AG04450 (cell line): ENCODE data around the gene NBAS. TPM values are rescaled to one million over a fixed set of nuclear protein-coding genes. Genes with fewer than 3 reads are reported as not detected.

Experiments
- CTCF ChIA-PET: fragments of 300-600, 350-600 bp; formaldehyde crosslinking; extraction: SDS; loops from one replicate; lab custom pipeline; 2022; ENCODE audit warnings: antibody characterized with exemption, inconsistent platforms; lab: Charles Lee
- POLR2A ChIA-PET: fragments of 350-600 bp; formaldehyde crosslinking; extraction: SDS; loops from one replicate; lab custom pipeline; 2021; ENCODE audit warnings: antibody characterized with exemption, inconsistent platforms; lab: Yijun Ruan, JAX
- DNase-seq: peaks from one replicate; pipeline ENCODE4 v3.0.0-alpha.2; 2011; ENCODE audit warnings: low read depth, low spot score
- H3K27ac ChIP-seq: one replicate; pipeline ENCODE4 v1.5.1; 2012; ENCODE audit warnings: low read depth, low read length, control low read depth
- H3K27me3 ChIP-seq: one replicate; pipeline ENCODE4 v1.6.0; 2012; ENCODE audit warnings: low read length; ENCODE audit not compliant: control insufficient read depth, insufficient read depth
- H3K4me3 ChIP-seq: 2 replicates; pipeline ENCODE4 v1.5.1; 2011; ENCODE audit warnings: mild to moderate bottlenecking, low read depth, low read length, control low read depth
- H3K9me3 ChIP-seq: 2 replicates; pipeline ENCODE4 v1.5.1; 2012; ENCODE audit warnings: low read length; ENCODE audit not compliant: control insufficient read depth, insufficient read depth
- CTCF ChIP-seq: IDR thresholded peaks from 2 replicates; pipeline ENCODE4 v1.5.1; 2011; ENCODE audit warnings: low read depth, low read length, control low read depth, inconsistent platforms
- polyA plus RNA-seq: library from polyadenylated mRNA; depleted of rRNA; stranded (reverse); fragments of >200 nt; gene quantifications from 2 replicates; pipeline ENCODE4 v1.2.3, GENCODE V29; 2011

NBAS gene
- polyA plus RNA-seq, 1 experiment = 45.0 TPM

GRCh38 chr2:15566912-15567311 lies 5.8 kb upstream of the NBAS start:
- H3K27ac ChIP-seq = no peak overlapping the region
- H3K27me3 ChIP-seq = peaks cover 7% of the 10 kb centered on the region
- POLR2A ChIA-PET = no interaction called here
- no peaks in the 10 kb centered on the region for H3K9me3 ChIP-seq
- H3K4me3 ChIP-seq = no peak overlapping the region
- no peak for DNase-seq
- no peak for TF ChIP-seq CTCF
- CTCF ChIA-PET = interaction anchor here (2.7 kb wide), 1 partner anchor 10 kb away, joined by 31 read pairs; no protein-coding TSS in a partner anchor

GRCh38 chr2:15565994-15566671 lies 5.0 kb upstream of the NBAS start:
- Histone ChIP-seq H3K27me3 (peaks cover 7% of the 10 kb centered on the region), H3K27ac (no peak overlapping the region), H3K9me3 (no peaks in the 10 kb centered on the region), H3K4me3 (no peak overlapping the region)
- no peak for TF ChIP-seq CTCF
- POLR2A ChIA-PET = no interaction called here
- CTCF ChIA-PET = interaction anchor here (0.7 to 2.5 kb wide), 2 partner anchors 11 to 12 kb away, joined by 3 to 11 read pairs; no protein-coding TSS in a partner anchor
- no peak for DNase-seq

- H3K9me3 ChIP-seq = no peaks in the 10 kb centered on the region
- CTCF ChIA-PET = interaction anchor here (0.7 to 2.5 kb wide), 2 partner anchors 12 to 13 kb away, joined by 3 to 11 read pairs; no protein-coding TSS in a partner anchor
- no peak for DNase-seq
Observed at GRCh38 chr2:15565392-15565791, 4.3 kb upstream of the NBAS start.

GRCh38 chr2:15563227-15564100 lies 2.3 kb upstream of the NBAS start:
- TF ChIP-seq CTCF = no peak
- Histone ChIP-seq H3K27ac (no peak overlapping the region), H3K9me3 (no peaks in the 10 kb centered on the region), H3K4me3 (no peak overlapping the region), H3K27me3 (peaks cover 7% of the 10 kb centered on the region)
- POLR2A ChIA-PET = no interaction called here
- CTCF ChIA-PET = interaction anchor here (1.5 to 2.5 kb wide), 2 partner anchors 14 to 24 kb away, joined by 4 to 11 read pairs; no protein-coding TSS in a partner anchor
- no peak for DNase-seq

More at GRCh38 chr2:15565392-15565791, 4.3 kb upstream of the NBAS start:
- H3K27me3 ChIP-seq = peaks cover 7% of the 10 kb centered on the region
- H3K27ac ChIP-seq = no peak overlapping the region
- POLR2A ChIA-PET = no interaction called here
- no peak overlapping the region for H3K4me3 ChIP-seq
- no peak for TF ChIP-seq CTCF
